Fibroblast of skin of abdomen (primary cell): ENCODE results near the gene CTRB1.
A peak's percentile ranks its signal among the peaks of the same experiment; 100 is the strongest.
"Not testable (repeated sequence)": the region's sequence is repeated elsewhere in the genome, so short reads cannot be mapped to it uniquely, and the experiment has no call there.

Source experiments
- DNase-seq: peaks from one replicate; pipeline ENCODE4 v3.0.0-alpha.2; 2013

The CTRB1 gene

GRCh38 chr16:75256696-75257343 is 38.0 kb downstream of the CTRB1 start:
- DNase-seq: peak; percentile 32

GRCh38 chr16:75257886-75258806 is 39.4 kb downstream of the CTRB1 start:
- DNase-seq: no peak

DNA sequence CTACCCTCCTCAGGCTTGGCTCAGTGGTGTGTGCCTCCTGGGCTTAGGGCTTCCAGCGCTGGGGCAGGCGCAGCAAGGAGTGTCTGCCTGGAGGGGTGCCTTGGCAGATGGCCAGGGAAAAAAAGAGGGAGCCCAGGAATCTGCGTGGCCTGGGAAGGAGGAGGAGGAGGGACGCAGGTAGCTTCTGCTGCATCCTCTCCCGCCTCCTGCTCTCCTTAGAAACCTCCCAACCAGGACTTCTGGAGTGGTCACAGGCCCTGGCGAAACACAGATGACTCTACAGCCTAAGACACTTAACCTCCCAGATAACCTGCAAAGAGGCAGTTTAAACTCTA is 40.0 kb downstream of the CTRB1 start:
- DNase-seq: no peak

- DNase-seq: no peak
Observed at GRCh38 chr16:75260851-75261589, 42.2 kb downstream of the CTRB1 start.

- no peak for DNase-seq
Observed at GRCh38 chr16:75261590-75262078, 42.8 kb downstream of the CTRB1 start.

GRCh38 chr16:75262104-75262799 is 43.5 kb downstream of the CTRB1 start:
- no peak for DNase-seq

DNA sequence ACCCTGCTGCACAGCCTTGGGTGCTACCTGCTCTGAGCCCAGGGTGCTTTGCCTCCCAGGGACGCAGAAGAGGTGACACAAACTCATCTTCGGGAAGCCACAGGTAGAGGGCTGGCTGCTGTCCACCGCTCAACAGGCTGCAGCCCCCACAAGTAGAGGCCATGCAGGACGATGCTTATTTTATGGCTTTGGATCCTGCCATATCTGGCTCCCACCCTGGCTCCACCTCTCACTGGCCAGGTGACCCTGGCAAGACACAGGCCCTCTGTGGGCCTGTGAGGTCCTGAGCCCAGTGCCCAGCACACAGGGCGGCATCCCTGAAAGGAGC is 44.0 kb downstream of the CTRB1 start:
- no peak for DNase-seq

- no peak for DNase-seq
Observed at GRCh38 chr16:75263291-75263962, 44.6 kb downstream of the CTRB1 start.

GRCh38 chr16:75263963-75264445 is 45.2 kb downstream of the CTRB1 start:
- no peak for DNase-seq

DNA sequence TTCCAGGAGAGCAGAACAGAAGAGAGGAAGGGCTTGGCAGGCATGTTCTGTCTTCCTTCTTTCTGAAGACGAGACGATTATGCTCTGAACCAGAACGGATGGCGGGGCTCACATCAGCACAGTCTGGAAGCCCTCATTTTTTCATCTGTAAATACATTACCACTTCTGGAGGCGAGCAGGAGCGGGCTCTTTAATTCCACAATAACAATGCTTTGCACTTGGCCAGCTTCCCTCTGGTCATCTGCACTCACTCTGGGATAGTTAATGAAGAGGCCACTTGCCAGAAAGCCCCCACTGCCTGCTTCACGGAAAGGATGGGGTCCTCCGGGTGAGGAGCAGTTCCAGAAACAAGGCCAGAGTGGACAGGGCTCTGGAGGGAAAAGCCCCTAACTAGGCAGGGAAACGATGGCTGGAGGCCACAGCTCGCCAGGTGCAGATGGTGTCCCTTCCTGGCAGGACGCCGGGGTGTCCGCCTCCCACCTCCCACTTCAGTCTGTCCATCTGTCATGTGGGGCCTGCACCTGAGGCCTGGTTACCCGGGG is 45.7 kb downstream of the CTRB1 start:
- no peak for DNase-seq

DNA sequence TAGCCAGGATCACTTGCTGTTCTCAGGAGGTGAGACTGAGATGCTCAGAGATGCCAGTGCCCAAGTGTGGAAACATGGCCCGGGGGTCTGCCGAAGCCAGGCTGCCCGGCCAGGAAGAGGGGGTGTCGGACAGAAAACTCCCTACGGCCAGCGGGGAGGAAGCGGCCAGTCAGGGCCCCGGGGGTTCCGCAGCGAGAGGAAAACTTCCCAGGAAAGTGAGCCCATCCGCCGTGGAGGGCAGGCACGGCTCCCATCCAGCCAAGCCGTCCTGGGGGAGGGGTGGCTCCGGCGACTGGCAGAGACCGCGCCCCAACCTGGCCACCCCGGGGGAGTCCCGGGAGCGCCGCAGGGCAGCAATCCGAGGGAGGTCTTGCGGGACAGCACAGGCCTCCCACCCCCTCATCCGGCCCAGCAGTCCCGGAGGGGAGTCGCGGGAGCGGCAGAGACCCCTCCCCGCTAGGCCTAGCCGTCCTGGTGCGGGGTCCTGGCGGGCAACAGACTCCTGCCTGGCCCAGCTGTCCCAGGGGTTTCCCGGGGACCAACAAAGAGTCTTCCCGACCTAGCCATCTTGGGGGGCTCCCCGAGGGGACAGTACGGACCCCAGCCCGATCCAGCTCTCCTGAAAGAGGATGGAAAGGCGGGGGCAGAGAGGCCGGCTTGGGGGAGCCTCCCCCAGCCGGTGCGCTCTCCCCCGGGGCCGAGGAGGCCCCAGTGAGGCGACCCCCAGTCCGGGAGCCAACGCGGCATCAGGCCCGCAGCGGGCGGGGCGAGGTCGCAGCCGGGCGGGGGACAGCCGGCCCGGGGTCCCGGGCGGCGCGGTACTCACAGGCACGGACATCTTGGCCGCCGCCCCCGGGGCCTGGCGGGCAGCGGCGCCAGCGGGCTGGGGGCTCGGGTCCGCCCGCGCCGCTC is 46.5 kb downstream of the CTRB1 start:
- DNase-seq: no peak

GRCh38 chr16:75265911-75266701 is 47.3 kb downstream of the CTRB1 start:
- peak; percentile 64 for DNase-seq

GRCh38 chr16:75266738-75267630 is 48.2 kb downstream of the CTRB1 start:
- no peak for DNase-seq

- no peak for DNase-seq
Observed at GRCh38 chr16:75267631-75268264, 49.0 kb downstream of the CTRB1 start.

GRCh38 chr16:75269358-75269757 is 50.6 kb downstream of the CTRB1 start:
- not testable (repeated sequence) for DNase-seq

- DNase-seq: no peak
Observed at GRCh38 chr16:75271441-75272096, 52.8 kb downstream of the CTRB1 start.

DNA sequence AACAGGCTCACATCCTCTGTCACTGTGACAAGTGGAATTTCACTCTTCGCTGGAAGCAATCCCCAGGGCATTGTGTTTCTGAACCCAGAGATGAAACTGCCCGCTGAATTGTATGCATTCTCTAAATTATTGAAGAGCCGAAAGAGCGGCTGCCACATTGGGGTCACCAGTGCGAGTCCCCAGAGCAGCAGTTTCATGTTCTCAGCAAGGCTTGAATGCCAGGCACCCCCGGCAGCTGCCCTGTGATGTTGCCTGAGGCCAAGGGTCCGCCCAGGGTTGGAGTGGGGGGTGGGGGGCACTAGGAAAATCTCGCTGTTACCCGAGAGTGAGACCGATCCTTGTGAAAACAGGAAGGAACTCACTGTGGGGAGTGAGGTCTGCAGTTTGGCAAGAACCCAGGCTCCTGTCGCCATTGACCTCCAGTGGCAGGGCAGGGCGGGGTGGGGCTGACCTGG is 53.3 kb downstream of the CTRB1 start:
- DNase-seq: no peak
